ENCODE measurements around the gene DENND2C. TPM values are rescaled to one million over a fixed set of nuclear protein-coding genes. Genes with fewer than 3 reads are reported as not detected.

Gene DENND2C
- total and polyA plus RNA-seq, 2 of the 13 experiments (the other 11 are each of a cell fraction or from before 2014, with no cell fraction given) = 0.08 to 0.33 TPM

DNA sequence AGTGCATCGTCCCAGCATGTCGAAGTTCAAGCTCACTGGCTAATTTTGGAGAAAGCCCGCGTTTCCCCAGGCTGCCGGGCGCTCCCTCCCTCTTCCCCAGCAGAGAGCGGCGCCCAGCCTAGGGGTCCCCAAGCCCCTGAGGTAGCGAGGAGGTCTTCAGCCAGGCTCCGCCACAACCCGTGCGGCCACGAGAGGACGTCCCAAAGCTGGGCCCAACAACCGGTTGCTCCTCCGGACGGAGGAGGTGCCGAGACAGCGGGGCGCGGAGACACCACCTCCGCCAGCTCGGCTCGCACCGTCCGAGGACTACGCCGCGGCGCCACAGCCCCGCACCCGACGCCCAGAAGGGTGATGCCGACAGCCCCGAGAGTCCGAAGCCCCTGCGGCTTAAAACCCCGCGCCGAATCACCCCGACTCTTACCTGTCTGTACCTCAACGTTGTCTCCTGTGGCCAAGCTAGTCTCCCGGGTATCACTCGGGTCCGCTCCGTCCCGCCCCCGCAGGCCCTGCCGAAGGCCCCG lies at the start of gene DENND2C (continued):
- TF ChIP-seq, protein P1, sequence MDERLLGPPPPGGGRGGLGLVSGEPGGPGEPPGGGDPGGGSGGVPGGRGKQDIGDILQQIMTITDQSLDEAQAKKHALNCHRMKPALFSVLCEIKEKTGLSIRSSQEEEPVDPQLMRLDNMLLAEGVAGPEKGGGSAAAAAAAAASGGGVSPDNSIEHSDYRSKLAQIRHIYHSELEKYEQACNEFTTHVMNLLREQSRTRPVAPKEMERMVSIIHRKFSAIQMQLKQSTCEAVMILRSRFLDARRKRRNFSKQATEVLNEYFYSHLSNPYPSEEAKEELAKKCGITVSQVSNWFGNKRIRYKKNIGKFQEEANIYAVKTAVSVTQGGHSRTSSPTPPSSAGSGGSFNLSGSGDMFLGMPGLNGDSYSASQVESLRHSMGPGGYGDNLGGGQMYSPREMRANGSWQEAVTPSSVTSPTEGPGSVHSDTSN (CRISPR knock-in tag; IDR thresholded peaks at IDR 0.05) = no peak
- no peak for TF ChIP-seq ELF4 (CRISPR knock-in tag; IDR thresholded peaks at IDR 0.05; ENCODE audit: borderline replicate concordance)
- TF ChIP-seq THAP7 (CRISPR knock-in tag; IDR thresholded peaks at IDR 0.05) = no peak
- TF ChIP-seq, protein P2, sequence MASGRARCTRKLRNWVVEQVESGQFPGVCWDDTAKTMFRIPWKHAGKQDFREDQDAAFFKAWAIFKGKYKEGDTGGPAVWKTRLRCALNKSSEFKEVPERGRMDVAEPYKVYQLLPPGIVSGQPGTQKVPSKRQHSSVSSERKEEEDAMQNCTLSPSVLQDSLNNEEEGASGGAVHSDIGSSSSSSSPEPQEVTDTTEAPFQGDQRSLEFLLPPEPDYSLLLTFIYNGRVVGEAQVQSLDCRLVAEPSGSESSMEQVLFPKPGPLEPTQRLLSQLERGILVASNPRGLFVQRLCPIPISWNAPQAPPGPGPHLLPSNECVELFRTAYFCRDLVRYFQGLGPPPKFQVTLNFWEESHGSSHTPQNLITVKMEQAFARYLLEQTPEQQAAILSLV (CRISPR knock-in tag; IDR thresholded peaks at IDR 0.05; ENCODE audit: borderline replicate concordance) = no peak
- TF ChIP-seq ZSCAN25 (CRISPR knock-in tag; IDR thresholded peaks at IDR 0.05) = no peak
- TF ChIP-seq RERE (CRISPR knock-in tag; IDR thresholded peaks at IDR 0.05; ENCODE audit: low read depth) = no peak
- TF ChIP-seq SIN3B (IDR thresholded peaks at IDR 0.05; ENCODE audit: low read length) = no peak
- TF ChIP-seq, protein P3, sequence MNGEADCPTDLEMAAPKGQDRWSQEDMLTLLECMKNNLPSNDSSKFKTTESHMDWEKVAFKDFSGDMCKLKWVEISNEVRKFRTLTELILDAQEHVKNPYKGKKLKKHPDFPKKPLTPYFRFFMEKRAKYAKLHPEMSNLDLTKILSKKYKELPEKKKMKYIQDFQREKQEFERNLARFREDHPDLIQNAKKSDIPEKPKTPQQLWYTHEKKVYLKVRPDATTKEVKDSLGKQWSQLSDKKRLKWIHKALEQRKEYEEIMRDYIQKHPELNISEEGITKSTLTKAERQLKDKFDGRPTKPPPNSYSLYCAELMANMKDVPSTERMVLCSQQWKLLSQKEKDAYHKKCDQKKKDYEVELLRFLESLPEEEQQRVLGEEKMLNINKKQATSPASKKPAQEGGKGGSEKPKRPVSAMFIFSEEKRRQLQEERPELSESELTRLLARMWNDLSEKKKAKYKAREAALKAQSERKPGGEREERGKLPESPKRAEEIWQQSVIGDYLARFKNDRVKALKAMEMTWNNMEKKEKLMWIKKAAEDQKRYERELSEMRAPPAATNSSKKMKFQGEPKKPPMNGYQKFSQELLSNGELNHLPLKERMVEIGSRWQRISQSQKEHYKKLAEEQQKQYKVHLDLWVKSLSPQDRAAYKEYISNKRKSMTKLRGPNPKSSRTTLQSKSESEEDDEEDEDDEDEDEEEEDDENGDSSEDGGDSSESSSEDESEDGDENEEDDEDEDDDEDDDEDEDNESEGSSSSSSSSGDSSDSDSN (CRISPR knock-in tag; IDR thresholded peaks at IDR 0.05) = peak; percentile 68
- no peak for TF ChIP-seq SMARCC2 (IDR thresholded peaks at IDR 0.05)
- TF ChIP-seq ATF5 (CRISPR knock-in tag; IDR thresholded peaks at IDR 0.05; ENCODE audit: low read depth) = no peak
- TF ChIP-seq ZNF891 (CRISPR knock-in tag; IDR thresholded peaks at IDR 0.05) = no peak; the same call in 1 of the 2 replicates
